NAMALWA (cell line): Measurements from ENCODE around the gene XRCC1.
A peak's percentile ranks its signal among the peaks of the same experiment; 100 is the strongest.
"Not testable (repeated sequence)": the region's sequence is repeated elsewhere in the genome, so short reads cannot be mapped to it uniquely, and the experiment has no call there.

Experiments
- DNase-seq: peaks from one replicate; pipeline ENCODE4 v3.0.0-alpha.2; 2015; ENCODE audit warnings: low spot score

XRCC1 gene

DNA sequence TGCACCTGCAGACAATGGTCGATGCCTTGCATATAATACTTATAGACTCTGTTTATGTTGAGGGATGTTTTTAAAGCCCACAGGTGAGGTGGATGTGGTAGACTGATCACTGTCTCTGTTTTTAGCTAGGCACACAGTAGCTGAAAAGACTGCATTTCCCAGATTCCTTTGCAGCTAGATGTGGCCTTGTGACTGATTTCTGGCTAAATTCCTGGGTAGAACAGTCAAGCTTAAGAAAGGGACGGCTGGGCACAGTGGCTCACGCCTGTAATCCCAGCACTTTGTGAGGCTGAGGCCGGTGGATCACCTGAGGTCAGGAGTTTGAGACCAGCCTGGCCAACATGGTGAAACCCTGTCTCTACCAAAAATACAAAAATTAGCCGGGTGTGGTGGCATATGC is 25.0 kb upstream of the XRCC1 start:
- not testable (repeated sequence) for DNase-seq

DNA sequence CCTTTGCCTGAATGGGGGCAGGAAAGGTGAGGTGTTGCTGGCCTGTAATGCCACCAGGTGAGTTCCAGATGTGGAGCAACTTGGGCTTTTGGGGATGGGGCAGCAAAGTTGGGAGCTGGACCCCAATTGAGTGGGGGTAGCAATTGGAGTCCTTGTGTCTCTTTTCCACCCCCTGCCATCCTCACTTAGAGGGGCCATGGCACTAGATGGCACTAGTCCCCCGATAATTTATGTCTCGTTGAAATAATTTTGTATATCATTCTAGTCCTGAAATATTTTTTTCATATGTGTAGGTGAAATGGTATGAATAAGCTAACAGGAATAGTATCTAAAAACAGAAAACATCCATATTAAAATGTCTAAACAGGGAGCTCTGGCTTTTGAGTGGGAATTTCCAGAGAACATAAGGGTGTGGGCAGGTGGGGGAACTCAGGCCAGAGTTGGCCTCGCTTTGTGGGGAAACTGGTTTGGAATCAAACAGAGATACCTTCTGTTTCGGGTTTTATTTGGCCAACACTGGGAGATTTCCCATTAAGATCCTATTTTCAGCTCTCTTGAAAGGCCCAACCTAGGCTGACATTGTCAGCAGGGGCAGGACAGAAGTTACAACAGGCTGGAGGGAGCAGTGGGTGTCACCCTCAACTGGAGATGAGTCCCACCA is 24.4 kb upstream of the XRCC1 start:
- DNase-seq: no peak

DNA sequence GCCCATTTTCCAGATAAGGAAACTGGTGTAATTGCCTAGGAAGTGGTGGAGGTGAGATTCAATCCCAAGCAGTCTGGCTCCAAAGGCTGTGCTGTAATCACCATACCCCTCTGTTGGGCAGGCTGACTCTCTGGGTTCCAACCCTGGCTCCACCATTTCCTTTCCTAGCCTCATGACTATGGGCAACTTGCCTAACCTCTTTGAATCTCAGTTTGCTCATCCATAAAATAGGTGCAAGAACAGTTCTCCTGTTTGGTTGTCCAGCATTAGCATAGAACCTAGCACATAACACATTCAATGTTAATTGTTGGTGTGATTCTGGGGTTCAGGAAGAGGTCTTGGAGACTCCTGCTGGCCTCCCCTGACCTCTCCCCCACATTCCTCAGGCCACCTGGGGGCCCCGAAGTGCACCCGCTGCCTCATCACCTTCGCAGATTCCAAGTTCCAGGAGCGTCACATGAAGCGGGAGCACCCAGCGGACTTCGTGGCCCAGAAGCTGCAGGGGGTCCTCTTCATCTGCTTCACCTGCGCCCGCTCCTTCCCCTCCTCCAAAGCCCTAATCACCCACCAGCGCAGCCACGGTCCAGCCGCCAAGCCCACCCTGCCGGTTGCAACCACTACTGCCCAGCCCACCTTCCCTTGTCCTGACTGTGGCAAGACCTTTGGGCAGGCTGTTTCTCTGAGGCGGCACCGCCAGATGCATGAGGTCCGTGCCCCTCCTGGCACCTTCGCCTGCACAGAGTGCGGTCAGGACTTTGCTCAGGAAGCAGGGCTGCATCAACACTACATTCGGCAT is 23.3 kb upstream of the XRCC1 start:
- DNase-seq: no peak

DNA sequence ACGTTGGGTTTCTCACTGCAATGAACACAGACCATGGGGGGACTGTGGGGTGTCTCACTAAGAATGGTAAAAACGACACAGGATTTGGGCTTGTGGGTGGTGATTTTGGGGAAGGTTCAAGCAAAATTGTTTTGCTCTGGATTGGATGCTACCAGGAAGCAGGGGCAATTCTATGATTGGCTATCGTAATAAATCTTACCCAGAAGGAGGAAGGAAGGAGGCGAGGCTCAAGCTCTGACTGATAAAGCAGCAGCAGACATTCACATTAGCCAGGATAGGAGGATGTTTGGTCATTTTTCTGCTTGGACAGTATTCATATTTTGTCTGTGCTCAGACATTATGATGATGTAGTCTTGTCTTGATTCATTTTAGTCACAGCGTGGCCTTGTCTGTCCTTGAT is 22.5 kb upstream of the XRCC1 start:
- no peak for DNase-seq

DNA sequence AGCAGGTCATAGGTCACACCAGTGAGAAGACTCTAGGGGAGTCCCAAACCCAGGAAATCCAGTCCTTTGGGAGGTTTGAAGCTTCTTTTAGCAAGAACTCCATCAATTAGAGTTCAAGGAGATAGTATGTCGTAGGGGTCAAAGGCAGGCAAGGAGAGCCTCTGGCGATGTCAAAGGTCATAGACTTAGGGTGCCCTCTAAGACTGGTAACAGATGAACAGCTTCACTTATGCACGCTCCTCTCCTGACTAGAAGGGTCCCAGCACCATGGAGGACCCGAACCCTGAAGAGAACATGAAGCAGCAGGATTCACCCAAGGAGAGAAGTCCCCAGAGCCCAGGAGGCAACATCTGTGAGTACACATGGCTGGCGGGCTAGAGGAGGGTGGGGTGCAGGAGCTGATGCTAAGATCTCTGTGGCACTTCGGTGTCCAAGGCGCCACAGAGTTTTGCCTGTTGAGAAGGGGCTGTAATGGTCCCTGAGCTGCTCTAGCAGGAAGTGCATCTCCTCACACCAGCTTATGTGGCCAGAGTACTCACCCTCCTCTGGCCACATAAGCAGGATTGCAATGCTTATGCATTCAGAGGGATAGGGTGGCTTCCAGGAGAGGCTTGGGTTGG is 21.6 kb upstream of the XRCC1 start:
- DNase-seq: peak; percentile 42

DNA sequence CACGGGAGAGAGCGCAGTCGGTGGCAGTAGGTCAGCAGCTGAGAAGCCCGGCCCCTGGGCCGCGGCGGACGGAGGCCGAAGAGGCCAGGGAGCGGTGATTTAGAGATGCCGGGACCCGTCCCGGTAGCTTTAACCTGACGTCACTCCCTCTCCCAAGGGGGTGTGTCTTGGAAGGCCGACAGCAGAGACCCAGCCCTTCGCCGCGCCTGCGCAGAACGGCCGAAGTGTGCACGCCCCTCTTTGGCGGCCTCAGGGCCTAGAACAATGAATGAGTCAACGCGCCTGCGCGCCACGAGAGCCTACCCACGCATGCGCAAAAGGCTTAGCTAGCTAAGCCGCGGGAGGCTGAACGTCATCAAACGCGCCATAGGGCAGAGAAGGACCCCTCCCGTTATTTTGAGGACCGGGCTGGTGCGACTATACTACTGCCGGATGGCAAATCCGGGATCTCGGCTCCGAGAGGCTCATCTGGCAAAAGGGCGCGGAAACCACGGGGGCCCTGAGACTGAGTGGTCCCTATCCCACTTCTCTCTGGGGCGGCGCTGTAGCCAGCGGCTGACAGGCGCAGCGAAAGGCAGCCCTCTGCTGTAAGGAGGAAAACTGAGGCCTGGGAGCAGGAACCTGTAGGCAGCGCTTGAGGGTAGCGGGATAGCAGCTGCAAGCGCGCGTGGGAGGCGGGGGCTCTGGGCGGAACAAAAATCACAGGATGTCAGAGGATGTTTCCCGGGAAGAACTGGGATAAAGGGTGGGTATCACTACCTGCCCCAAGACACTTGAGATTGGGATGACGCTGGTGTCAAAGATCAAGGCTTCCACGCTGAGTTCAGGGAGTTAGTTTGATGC is 20.9 kb upstream of the XRCC1 start, which contains the start of the genes IRGQ and ZNF576:
Gene IRGQ, minus strand, starts transcription at position 136 of the 843 bp plus-strand sequence. CDS start 796 bp downstream, outside the sequence.
Gene ZNF576, plus strand, starts transcription at position 597 of the 843 bp plus-strand sequence. CDS start 514 bp downstream, outside the sequence.
- DNase-seq: peak; percentile 99

DNA sequence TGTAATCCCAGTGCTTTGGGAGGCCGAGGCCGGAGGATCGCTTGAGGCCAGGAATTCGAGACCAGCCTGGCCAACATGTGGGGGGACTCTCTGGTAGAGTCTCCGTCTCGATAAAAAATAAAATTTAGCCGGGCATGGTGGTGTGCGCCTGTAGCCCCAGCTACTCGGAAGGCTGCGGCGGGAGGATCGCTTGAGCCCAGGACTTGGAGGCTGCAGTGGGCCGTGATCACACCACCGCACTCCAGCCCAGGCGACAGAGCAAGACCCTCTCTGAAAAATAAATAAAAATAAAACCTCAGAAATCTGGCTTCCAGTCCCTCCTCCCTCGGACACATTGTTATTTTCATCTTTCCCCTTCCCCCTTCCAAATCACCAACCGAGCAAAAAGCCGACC is 20.3 kb upstream of the XRCC1 start:
- no peak for DNase-seq

DNA sequence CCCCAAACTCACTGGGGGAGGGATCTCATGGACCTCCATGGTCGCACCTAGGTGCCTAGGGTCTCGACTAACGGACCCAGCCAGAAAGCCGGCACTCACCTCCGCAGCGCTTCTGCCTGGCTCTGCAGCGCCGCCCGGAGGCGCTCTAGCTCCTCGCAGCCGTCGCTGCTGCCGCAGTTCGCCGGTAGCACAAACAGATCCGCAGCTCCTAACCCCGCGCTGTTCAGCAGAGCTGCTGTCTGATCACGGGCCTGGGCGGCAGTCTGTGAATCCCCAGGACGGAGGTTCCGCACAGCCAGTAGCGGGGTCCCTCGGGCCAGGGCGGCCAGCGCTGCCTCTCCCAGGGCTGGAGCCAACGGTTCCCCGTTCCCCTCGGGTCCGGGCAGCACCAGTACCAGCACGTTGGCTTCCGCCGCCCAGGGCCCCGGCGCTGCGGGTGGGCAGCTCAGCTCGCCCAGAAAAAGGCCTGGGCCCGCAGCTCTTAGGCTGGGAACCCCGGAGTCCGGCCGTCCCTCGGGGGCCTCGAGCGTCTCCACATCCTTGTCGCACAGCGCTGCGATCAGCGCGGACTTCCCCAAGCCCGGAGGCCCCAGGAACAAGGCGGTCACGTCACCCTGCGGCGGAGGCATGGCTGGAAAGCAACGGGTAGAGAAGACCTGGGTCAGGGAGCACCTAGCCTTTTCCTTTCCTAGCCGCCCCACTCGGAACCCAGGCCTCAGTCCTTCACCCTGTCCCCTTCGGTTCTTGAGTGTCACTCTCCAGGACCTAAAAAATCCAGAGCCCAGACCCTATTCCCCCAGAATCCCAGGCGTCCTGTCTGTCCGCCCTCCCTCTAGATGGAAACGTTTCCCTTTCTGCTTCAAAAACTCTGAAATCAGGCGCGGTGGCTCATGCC is 19.6 kb upstream of the XRCC1 start:
- peak; percentile 73 for DNase-seq

DNA sequence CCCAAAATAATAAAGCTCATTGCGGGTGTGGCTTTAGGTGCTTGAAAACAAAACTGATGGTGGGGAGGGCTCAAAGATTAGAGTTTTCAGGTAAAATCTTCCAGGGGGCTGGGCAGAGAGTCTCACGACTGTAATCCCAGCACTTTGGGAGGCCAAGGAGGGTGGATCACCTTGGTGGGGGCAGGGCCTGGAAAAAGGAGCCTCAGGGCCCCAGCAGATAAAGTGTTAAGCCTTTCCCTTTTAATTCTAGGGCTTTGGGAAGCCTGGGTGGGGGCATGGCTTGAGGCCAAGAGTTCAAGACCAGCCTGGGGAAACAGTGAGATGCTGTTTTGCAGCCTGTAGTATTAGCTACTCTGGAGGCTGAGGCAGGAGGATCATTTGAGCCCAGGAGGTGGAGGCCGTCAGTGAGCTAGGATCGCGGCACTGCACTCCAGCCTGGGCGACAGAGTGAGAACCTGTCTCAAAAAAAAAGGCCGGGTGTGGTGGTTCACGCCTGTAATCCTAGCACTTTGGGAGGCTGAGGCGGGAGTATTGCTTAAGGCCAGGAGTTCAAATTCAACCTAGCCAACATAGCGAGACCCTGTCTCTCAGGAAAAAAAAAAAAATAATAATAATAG is 18.9 kb upstream of the XRCC1 start:
- DNase-seq: no peak

DNA sequence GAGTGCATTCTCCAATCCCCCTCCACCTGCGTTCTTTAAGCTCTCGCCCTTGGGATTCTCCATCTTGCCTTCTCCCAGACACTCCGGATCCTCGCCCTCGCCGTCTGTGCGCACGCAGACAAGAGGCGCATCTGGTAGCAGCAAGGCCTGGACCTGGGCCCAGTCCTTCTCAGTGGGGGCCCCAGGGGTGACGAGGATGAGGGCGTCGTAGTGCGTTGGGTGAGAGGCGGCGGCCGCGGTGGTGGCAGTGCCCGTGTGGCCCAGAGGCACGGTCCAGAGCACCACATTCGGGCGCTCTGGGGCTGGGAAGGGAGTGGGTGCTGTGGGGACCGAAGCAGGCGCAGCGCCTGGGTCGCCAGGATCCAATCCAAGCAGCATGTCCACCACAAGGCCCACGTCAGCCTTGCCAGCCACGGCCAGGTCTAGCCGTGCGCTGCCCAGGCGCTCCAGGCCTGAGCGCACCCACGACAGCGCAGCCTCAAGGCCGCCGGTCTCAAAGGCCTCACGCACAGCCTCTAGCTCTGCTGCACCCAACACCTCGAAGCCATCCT is 17.5 kb upstream of the XRCC1 start:
- no peak for DNase-seq

DNA sequence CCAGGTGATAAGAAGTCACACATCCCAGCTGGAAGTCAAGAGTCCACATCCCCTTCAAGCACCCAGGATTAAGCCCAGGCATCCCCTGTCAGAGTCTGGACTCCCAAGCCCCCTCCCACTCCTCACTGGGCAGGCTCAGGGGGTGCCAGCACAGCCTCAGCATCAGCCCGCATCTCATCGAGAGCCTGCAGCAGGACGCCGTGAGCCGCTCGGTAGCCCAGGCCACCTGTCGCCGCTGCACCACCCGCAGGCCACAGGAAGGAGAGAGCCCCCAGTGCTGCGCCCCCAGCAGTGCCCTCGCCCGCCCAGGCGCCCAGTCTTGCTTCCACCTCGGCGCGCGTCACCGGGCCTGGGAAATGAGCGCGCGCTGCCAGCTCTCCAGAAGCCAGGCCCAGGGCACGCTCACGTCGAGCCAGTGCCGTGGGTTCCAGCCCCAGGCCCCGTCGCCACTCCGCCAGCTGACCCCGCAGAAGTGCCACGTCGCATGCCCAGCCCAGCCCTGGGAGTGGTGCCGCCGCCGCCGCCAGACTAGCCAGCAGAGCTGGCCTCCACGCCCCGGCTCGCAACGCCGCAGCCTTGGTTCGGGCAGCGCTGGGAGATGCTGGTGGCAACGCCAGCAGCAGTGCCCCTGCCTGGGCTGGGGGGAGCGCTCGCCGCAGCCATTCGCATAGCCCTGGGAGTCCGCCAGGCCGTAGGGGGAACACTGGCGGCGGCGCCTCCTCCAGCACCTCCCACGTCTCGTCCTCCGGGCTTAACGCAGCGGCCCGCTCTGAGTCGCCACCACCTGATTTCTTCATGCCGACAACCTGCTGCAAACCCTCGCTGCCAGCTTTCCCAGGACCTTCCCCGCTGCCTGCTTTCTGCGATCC is 16.8 kb upstream of the XRCC1 start:
- DNase-seq: no peak

DNA sequence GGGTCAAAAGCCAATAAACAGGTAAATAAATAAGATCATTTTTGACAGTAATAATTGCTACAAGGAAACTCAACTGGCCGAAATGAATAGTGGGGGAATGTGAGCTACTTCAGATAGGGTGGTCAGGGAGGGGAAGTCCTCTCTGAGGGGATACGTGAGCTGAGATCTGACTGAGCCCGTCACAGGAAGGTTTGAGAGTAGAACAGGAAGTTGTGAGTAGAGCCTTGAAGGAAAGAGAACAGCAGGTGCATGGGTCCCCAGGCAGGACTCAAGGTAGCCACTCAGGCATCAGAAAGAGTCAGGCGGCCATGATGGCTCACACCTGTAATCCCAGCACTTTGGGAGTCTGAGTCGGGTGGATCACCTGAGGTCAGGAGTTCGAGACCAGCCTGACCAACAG is 14.4 kb upstream of the XRCC1 start:
- peak; percentile 23 for DNase-seq

DNA sequence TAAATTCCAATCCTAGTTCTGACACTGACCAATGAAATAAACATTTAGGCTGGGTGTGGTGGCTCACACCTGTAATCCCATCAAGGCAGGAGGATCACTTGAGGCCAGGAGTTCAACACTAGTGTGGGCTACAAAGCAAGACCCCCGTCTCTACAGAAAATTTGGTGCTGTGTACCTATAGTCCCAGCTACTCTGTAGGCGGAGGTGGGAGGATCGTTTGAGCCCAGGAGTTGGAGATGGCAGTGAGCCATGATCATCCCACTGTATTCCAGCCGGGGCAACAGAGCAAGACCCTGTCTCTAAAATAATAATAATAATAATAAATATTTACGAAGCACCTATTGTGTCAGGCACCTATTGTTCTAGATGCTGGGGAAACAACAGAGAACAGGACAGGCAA is 13.9 kb upstream of the XRCC1 start:
- DNase-seq: no peak

DNA sequence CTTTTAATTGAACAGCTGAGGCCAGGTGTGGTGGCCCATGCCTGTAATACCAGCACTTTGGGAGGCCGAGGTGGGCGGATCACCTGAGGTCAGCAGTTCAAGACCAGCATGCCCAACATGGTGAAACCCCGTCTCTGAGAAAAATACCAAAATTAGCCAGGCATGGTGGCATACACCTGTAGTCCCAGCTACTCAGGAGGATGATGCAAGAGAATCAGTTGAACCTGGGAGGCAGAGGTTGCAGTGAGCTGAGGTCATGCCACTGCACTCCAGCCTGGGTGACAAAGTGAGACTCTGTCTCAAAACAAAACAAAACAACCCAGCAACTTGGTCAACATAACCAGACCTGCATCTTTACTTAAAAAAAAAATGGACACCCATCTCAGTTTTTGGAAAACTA is 11.7 kb upstream of the XRCC1 start:
- DNase-seq: not testable (repeated sequence)

DNA sequence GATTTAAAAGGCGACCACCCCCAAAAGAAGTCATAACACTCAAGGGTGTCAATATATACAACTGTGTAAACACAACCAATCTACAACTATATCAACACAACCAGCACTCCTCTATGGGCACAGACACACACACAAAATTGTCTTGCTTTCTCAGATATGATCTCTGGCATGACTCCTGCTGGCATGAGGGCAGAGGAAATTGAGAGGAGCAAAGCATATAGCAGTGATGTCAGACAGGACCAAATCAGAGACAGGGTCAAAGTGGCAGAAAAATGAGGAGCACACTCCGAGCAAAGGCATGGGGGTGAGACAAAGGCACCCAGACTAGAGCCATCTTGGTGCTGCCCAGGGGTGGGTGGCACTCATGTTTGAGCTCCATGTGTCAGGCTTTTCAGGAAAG is 11.0 kb upstream of the XRCC1 start:
- DNase-seq: no peak

DNA sequence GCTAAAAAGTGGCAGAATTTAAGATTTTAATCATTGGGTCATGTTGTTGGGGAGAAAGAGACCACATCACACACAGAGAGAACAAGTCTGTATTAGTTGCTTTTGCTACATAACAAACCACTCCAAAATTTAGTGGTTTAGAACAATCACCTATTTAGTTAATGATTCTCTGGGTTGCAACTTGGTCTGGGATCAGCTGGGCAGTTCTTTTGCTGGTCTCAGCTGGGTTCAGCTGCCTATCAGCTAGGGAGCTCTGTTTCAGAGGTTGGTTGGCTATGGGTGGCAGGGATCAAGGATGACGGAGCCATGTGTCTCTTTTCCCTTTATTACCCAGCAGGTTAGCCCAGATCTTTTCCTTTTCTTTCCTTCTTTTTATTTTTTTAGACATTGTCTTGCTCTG is 9.2 kb upstream of the XRCC1 start:
- DNase-seq: no peak

DNA sequence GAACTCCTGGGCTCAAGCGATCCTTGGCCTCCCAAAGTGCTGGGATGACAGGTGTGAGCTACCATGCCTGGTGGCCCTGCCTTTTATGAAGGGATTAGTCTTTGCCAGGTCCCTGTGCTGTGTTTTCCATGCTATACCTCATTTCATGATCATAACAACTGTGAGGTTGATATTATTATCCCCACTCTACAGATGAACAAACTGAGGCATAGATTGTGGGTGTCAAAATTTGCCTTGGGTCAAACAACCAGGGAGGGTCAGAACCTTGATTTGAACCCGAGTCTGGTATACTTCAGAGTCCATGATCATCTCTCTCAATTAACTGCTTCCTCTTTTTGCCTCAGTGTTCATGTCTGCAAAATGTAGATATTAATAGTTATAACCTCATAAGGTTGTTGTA is 7.2 kb upstream of the XRCC1 start:
- no peak for DNase-seq

DNA sequence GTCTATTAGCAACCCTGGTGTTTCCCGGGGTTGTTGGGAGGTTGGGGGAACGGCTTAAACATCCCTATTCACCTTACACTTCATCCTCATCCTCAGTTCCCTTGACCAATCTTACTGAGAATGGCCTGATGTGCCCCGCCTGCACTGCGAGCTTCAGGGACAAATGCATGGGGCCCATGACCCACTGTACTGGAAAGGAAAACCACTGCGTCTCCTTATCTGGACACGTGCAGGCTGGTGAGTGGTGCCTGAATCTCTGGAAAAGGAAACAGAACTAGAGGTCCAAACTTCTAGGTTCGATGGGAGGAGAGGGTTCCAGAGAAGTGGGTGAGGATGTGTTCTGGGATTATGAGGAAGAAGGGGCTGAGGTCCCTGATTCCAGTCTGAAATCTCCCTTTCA is 6.1 kb upstream of the XRCC1 start:
- no peak for DNase-seq

DNA sequence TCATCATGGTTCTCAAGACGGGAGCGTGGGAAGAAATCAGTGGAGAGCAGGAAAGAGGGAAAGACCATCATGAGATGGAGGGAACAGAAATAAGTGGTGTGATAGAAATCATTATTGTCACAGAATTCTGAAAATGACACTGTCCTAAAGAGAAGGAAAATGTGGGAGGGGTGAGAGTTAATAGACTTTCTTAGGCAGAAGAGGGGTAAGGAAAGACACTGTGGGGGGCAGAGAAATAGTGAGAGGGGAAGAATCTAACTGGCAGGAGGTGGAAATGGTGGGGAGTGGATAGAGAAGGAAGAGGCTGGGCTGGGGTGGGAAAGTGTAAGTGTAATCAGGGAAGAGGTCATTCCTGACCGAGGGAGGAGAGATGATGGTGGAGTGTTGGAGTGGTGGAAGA is 3.5 kb upstream of the XRCC1 start:
- no peak for DNase-seq
